Osteoblast (primary cell): ENCODE data around the gene CCNYL1. TPM values are rescaled to one million over a fixed set of nuclear protein-coding genes. Genes with fewer than 3 reads are reported as not detected.

Experiments
- DNase-seq: peaks from one replicate; pipeline ENCODE4 v3.0.0; 2011; ENCODE audit warnings: low spot score, mixed read lengths; ENCODE audit not compliant: insufficient read length; ENCODE audit errors: missing footprints
- H2AFZ ChIP-seq: 2 replicates; pipeline ENCODE4 v1.6.0; 2011; ENCODE audit warnings: mild to moderate bottlenecking, low read length
- H3K27ac ChIP-seq: 2 replicates; pipeline ENCODE4 v1.5.1; 2011; ENCODE audit warnings: mild to moderate bottlenecking, low read depth, low read length, moderate library complexity
- H3K27me3 ChIP-seq: 2 replicates; pipeline ENCODE4 v1.6.0; 2012; ENCODE audit warnings: mild to moderate bottlenecking, control low read depth, inconsistent platforms, low read length, moderate library complexity; ENCODE audit not compliant: insufficient read depth
- H3K36me3 ChIP-seq: 2 replicates; pipeline ENCODE4 v1.5.1; 2011; ENCODE audit warnings: mild to moderate bottlenecking, low read length, control low read depth, moderate library complexity; ENCODE audit not compliant: insufficient read depth
- H3K4me1 ChIP-seq: 2 replicates; pipeline ENCODE4 v1.5.1; 2011; ENCODE audit warnings: mild to moderate bottlenecking, low read length, control low read depth, moderate library complexity; ENCODE audit not compliant: insufficient read depth
- H3K4me2 ChIP-seq: 2 replicates; pipeline ENCODE4 v1.6.0; 2011; ENCODE audit warnings: mild to moderate bottlenecking, low read length; ENCODE audit not compliant: insufficient read depth
- H3K4me3 ChIP-seq: fragments of 200-600 bp; sonication (generic); 3 replicates; pipeline ENCODE4 v1.5.1; 2012; ENCODE audit warnings: mild to moderate bottlenecking, low read length, inconsistent platforms; ENCODE audit not compliant: insufficient read depth
- H3K79me2 ChIP-seq: 2 replicates; pipeline ENCODE4 v1.6.0; 2012; ENCODE audit warnings: mild to moderate bottlenecking, low read length, control low read depth, inconsistent platforms; ENCODE audit not compliant: insufficient read depth
- H3K9me3 ChIP-seq: 2 replicates; pipeline ENCODE4 v1.5.1; 2011; ENCODE audit warnings: low read depth, low read length, control low read depth
- H4K20me1 ChIP-seq: 2 replicates; pipeline ENCODE4 v1.6.0; 2012; ENCODE audit warnings: mild to moderate bottlenecking, low read length, control low read depth; ENCODE audit not compliant: insufficient read depth
- small RNA-seq: library from RNA; depleted of rRNA; stranded (forward); fragments of <200 nt; gene quantifications from one replicate; pipeline ENCODE3, GENCODE V24; 2012
- total RNA-seq: library from RNA; depleted of rRNA; stranded (reverse); fragments of >200 nt; gene quantifications from 2 replicates; pipeline ENCODE4 v1.2.3, GENCODE V29; 2012
- TF ChIP-seq, protein P1 (sequence below): IDR thresholded peaks from 2 replicates; pipeline ENCODE4 v1.5.1; 2011; ENCODE audit warnings: mild to moderate bottlenecking, low read depth, low read length, moderate library complexity; ENCODE audit errors: extremely low read depth

The CCNYL1 gene
- total RNA-seq, 1 donor: 15.9 TPM

DNA sequence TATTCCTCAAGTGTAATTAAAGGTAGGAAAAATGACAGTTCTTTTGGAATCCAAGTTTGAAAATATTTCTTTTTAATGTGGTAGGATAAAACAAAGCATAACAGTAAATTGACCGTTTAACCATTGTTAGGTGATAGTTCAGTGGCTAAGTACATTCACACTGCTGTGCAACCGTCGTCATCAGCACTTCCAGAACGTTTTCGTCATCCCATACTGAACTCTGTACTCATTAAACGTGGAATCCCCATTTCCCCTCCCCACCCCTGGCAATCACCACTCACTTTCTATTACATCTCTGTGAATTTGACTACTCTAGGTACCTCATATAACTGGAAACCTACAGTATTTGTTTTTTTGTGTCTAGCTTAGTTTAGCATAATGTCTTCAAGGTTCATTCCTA lies 91.2 kb downstream of the CCNYL1 start:
- TF ChIP-seq, protein P1, sequence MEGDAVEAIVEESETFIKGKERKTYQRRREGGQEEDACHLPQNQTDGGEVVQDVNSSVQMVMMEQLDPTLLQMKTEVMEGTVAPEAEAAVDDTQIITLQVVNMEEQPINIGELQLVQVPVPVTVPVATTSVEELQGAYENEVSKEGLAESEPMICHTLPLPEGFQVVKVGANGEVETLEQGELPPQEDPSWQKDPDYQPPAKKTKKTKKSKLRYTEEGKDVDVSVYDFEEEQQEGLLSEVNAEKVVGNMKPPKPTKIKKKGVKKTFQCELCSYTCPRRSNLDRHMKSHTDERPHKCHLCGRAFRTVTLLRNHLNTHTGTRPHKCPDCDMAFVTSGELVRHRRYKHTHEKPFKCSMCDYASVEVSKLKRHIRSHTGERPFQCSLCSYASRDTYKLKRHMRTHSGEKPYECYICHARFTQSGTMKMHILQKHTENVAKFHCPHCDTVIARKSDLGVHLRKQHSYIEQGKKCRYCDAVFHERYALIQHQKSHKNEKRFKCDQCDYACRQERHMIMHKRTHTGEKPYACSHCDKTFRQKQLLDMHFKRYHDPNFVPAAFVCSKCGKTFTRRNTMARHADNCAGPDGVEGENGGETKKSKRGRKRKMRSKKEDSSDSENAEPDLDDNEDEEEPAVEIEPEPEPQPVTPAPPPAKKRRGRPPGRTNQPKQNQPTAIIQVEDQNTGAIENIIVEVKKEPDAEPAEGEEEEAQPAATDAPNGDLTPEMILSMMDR: no peak
- Histone ChIP-seq H3K4me1 (peaks cover 9% of the 10 kb centered on the region), H3K27ac (no peak overlapping the region), H3K4me3 (no peak overlapping the region), H4K20me1 (no peaks in the 10 kb centered on the region), H3K4me2 (no peak overlapping the region), H3K79me2 (no peaks in the 10 kb centered on the region), H3K27me3 (no peaks in the 10 kb centered on the region), H2AFZ (no peak overlapping the region), H3K9me3 (no peaks in the 10 kb centered on the region), H3K36me3 (no peaks in the 10 kb centered on the region)
- DNase-seq: no peak

Small RNA genes within 50 kb of the gene (small RNA-seq; reads per million reads assigned to genes)
- gene RF00019: not detected
- not detected for gene RNU6-664P

Other genes starting within 250 kb of the CCNYL1 start
- 32.1 and 38.4 TPM in 2 replicates for gene CREB1, start 181.7 kb upstream of the CCNYL1 start, total RNA-seq
- 8.5 and 13.4 TPM in 2 replicates for gene METTL21A, start 86.2 kb upstream of the CCNYL1 start, total RNA-seq
- gene FZD5, start 58.3 kb downstream of the CCNYL1 start, total RNA-seq: 10.6 and 12.7 TPM in 2 replicates